Kidney (tissue), 14 donors: ENCODE measurements around the gene LMAN2. TPM values are rescaled to one million over a fixed set of nuclear protein-coding genes. Genes with fewer than 3 reads are reported as not detected.

Experiments
- DNase-seq, 5 donors: peaks; one replicate each; pipeline ENCODE4 v3.0.0-alpha.2; 2013 to 2020
- FAIRE-seq: peaks from 2 replicates; lab custom pipeline; 2012; peaks lifted over from hg19 to GRCh38; lab: Jason Lieb, UNC
- H3K27ac ChIP-seq, 2 donors: one replicate each; pipeline ENCODE4 v1.7.0; 2013; ENCODE audit warnings: low read depth in 2 of 2, low read length in 2 of 2, inconsistent platforms in 1 of 2
- H3K27me3 ChIP-seq: one replicate; pipeline ENCODE4 v1.7.1; 2013; ENCODE audit warnings: low read length, inconsistent platforms; ENCODE audit not compliant: control insufficient read depth, insufficient read depth
- H3K36me3 ChIP-seq, 3 donors: one replicate each; pipeline versions ENCODE4 v1.7.0 to v1.7.1; 2013; ENCODE audit warnings: low read length in 3 of 3, control low read depth in 1 of 3, inconsistent platforms in 1 of 3; ENCODE audit not compliant: insufficient read depth in 3 of 3, control insufficient read depth in 2 of 3
- H3K4me1 ChIP-seq, 3 donors: one replicate each; pipeline versions ENCODE4 v1.7.0 to v1.7.1; 2013; ENCODE audit warnings: low read length in 3 of 3, inconsistent platforms in 1 of 3, low read depth in 1 of 3; ENCODE audit not compliant: control insufficient read depth in 2 of 3, insufficient read depth in 2 of 3
- H3K4me3 ChIP-seq, 3 donors: one replicate each; pipeline versions ENCODE4 v1.7.0 to v1.8.1; 2013; ENCODE audit warnings: low read length in 3 of 3, control low read depth in 1 of 3, inconsistent platforms in 1 of 3
- H3K9ac ChIP-seq, 3 donors: one replicate each; pipeline versions ENCODE4 v1.7.0 to v1.7.1; 2013; ENCODE audit warnings: low read length in 3 of 3, control low read depth in 1 of 3, inconsistent platforms in 1 of 3
- H3K9me3 ChIP-seq, 3 donors: one replicate each; pipeline versions ENCODE4 v1.7.0 to v1.7.1; 2013; ENCODE audit warnings: low read length in 3 of 3, control low read depth in 1 of 3, inconsistent platforms in 1 of 3; ENCODE audit not compliant: control insufficient read depth in 2 of 3, insufficient read depth in 1 of 3
- CTCF ChIP-seq: IDR thresholded peaks from 3 replicates; pipeline ENCODE4 v1.5.1; 2012; ENCODE audit warnings: mild to moderate bottlenecking, moderate library complexity, borderline replicate concordance; ENCODE audit not compliant: insufficient read depth; ENCODE audit errors: extremely low read depth
- intact Hi-C: fragments of 100-400 bp; cut with DNase I; formaldehyde crosslinking; loops from one replicate; pipeline ENCODE4 v1.11.1; 2022
- polyA plus RNA-seq: library from polyadenylated mRNA; stranded (reverse); fragments of 350-450 nt; fragmentation: Illumina TruSeq; extraction: RNeasy Lipid Tissue Mini Kit (QIAGEN cat#74804); gene quantifications from one replicate; pipeline ENCODE4 v1.2.3, GENCODE V29; 2014; ENCODE audit warnings: low read depth, low replicate concordance; ENCODE audit not compliant: insufficient read depth
- total RNA-seq: library from RNA; stranded (reverse); fragmentation: NEBNext Ultra II Directional; extraction: Animal tissue kit (Norgen Biotek cat#: 25700); gene quantifications from one replicate; pipeline ENCODE4 v1.2.1, GENCODE V29; 2021
- donor health status: control.
- donor health status: control.
- donor health status: control.
- donor health status: control.
- donor health status: control.
- donor health status: DM: yes; HTN: yes; CAD: no.
- donor health status: Normal renal cell carcinoma (clear cell type).

The LMAN2 gene
- total and polyA plus RNA-seq, 2 donors from 2014 or later = 137 to 190 TPM

- intact Hi-C loops = no loop called here
- FAIRE-seq (no peak), DNase-seq (peak in 1 of 5 donors; percentile 66)
- Histone ChIP-seq H3K36me3 (peaks cover 0 to 63% (median 33%) of the 10 kb centered on the region in 3 donors), H3K27me3 (no peaks in the 10 kb centered on the region), H3K4me1 (peaks cover 0 to 3% (median 0%) of the 10 kb centered on the region in 3 donors), H3K9me3 (no peaks in the 10 kb centered on the region), H3K4me3 (no peak overlapping the region), H3K27ac (no peak overlapping the region), H3K9ac (no peak overlapping the region)
- TF ChIP-seq CTCF = no peak
Measured at GRCh38 chr5:177334155-177334551, 17.3 kb downstream of the LMAN2 start.

GRCh38 chr5:177333420-177334154, 17.9 kb downstream of the LMAN2 start:
- TF ChIP-seq CTCF = no peak
- FAIRE-seq = no peak
- H3K9me3 ChIP-seq = no peaks in the 10 kb centered on the region
- intact Hi-C loops = no loop called here
- H3K4me1 ChIP-seq = peaks cover 0 to 3% (median 0%) of the 10 kb centered on the region in 3 donors
- no peaks in the 10 kb centered on the region for H3K27me3 ChIP-seq
- peak in 1 of 5 donors; percentile 31 for DNase-seq
- H3K27ac ChIP-seq = no peak overlapping the region
- no peak overlapping the region for H3K4me3 ChIP-seq
- peaks cover 0 to 60% (median 33%) of the 10 kb centered on the region in 3 donors for H3K36me3 ChIP-seq
- H3K9ac ChIP-seq = no peak overlapping the region

GRCh38 chr5:177332896-177333260, 18.6 kb downstream of the LMAN2 start:
- no peak overlapping the region for H3K4me3 ChIP-seq
- DNase-seq (peak in 1 of 5 donors; percentile 61), FAIRE-seq (no peak)
- H3K9me3 ChIP-seq = no peaks in the 10 kb centered on the region
- TF ChIP-seq CTCF = no peak
- intact Hi-C loops = no loop called here
- no peaks in the 10 kb centered on the region for H3K27me3 ChIP-seq
- H3K9ac ChIP-seq = no peak overlapping the region
- peaks cover 0 to 57% (median 33%) of the 10 kb centered on the region in 3 donors for H3K36me3 ChIP-seq
- H3K27ac ChIP-seq = no peak overlapping the region
- peaks cover 0 to 2% (median 0%) of the 10 kb centered on the region in 3 donors for H3K4me1 ChIP-seq
